ENCODE measurements around the gene TMEM134. TPM values are rescaled to one million over a fixed set of nuclear protein-coding genes. Genes with fewer than 3 reads are reported as not detected.

The TMEM134 gene
- total and polyA plus RNA-seq, 2 donors (not counting 3 experiments of a cell fraction or from before 2014, with no cell fraction given): 33.4 to 207 TPM

DNA sequence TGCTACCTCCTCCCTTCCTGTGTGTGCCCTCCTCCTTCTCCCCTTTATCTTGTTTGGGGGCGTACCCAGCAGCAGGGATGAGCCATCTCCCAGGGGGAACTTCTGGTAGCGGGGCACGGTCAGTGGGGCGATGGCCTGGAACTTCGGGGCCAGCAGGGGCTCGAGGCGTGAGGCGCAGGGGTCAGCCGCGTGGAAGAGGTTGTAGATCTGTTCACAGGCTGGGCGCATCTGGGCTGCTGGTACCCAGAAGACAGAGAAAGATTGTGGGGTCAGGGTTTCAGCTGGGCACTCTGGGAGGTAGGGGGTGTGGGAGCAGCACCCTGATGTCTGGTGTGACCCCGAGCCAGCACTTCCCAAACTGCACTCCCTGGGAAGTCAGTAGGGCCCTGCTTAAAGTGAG, 27.1 kb upstream of the TMEM134 start:
- Histone ChIP-seq H3K9me3 (replicated peaks; ENCODE audit: control insufficient read depth, insufficient read depth, low read length) (no peaks in the 10 kb centered on the region), H3K9me1 (replicated peaks; ENCODE audit: control insufficient read depth, extremely low read depth, insufficient read depth, low read length) (no peaks in the 10 kb centered on the region), H3K4me2 (ENCODE audit: insufficient read depth, low read length) (no peak overlapping the region), H3K27ac (ENCODE audit: insufficient read depth, low read depth, low read length) (no peak overlapping the region), H2AFZ (ENCODE audit: low read depth, low read length) (no peak overlapping the region), H3K4me3 (replicated peaks in 1 of 3; ENCODE audit: insufficient read depth in 1 of 3, low read depth in 1 of 3, low read length in 3 of 3) (no peak overlapping the region), H3K9ac (replicated peaks; ENCODE audit: extremely low read depth, insufficient read depth, low read length) (no peak overlapping the region), H3K4me1 (ENCODE audit: control insufficient read depth, extremely low read depth, insufficient read depth, low read length) (no peaks in the 10 kb centered on the region), H3K27me3 (ENCODE audit: control insufficient read depth in 2 of 2, insufficient read depth in 2 of 2, low read length in 2 of 2) (no peaks in the 10 kb centered on the region), H3K79me2 (ENCODE audit: control insufficient read depth, insufficient read depth, low read length) (no peaks in the 10 kb centered on the region), H3K36me3 (ENCODE audit: control insufficient read depth in 2 of 2, extremely low read depth in 1 of 2, insufficient read depth in 2 of 2, low read length in 2 of 2) (peaks cover 0 to 2% of the 10 kb centered on the region in 2 experiments), H4K20me1 (replicated peaks; ENCODE audit: control insufficient read depth, extremely low read depth, insufficient read depth, low read length) (no peaks in the 10 kb centered on the region)
- CTCF ChIA-PET: no interaction called here
- intact Hi-C loops (cut with micrococcal nuclease): no loop called here
- dilution Hi-C loops (cut with MboI; ENCODE audit: extremely low pct_ligation_motif_present, low sequenced_read_pairs): no loop called here
- no peak for DNase-seq (ENCODE audit: low read depth, low spot score)
- POLR2A ChIA-PET: no interaction called here
- no TSS peak for BruUV-seq (replicated peaks)
- TF ChIP-seq MYC (IDR thresholded peaks at IDR 0.05; ENCODE audit: low read depth, low read length) (no peak), JUN (IDR thresholded peaks at IDR 0.05; ENCODE audit: borderline replicate concordance, insufficient read depth, insufficient read length, low read depth) (no peak), POLR2AphosphoS5 (IDR thresholded peaks at IDR 0.05; ENCODE audit: insufficient read depth, low read depth, low read length) (no peak), EZH2 (IDR thresholded peaks at IDR 0.05; ENCODE audit: borderline replicate concordance, low read depth, low read length, severe bottlenecking) (no peak)
- TF ChIP-seq, protein P1, sequence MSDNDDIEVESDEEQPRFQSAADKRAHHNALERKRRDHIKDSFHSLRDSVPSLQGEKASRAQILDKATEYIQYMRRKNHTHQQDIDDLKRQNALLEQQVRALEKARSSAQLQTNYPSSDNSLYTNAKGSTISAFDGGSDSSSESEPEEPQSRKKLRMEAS (IDR thresholded peaks at IDR 0.05; ENCODE audit: insufficient read depth, insufficient read length): no peak
- FAIRE-seq: no peak

DNA sequence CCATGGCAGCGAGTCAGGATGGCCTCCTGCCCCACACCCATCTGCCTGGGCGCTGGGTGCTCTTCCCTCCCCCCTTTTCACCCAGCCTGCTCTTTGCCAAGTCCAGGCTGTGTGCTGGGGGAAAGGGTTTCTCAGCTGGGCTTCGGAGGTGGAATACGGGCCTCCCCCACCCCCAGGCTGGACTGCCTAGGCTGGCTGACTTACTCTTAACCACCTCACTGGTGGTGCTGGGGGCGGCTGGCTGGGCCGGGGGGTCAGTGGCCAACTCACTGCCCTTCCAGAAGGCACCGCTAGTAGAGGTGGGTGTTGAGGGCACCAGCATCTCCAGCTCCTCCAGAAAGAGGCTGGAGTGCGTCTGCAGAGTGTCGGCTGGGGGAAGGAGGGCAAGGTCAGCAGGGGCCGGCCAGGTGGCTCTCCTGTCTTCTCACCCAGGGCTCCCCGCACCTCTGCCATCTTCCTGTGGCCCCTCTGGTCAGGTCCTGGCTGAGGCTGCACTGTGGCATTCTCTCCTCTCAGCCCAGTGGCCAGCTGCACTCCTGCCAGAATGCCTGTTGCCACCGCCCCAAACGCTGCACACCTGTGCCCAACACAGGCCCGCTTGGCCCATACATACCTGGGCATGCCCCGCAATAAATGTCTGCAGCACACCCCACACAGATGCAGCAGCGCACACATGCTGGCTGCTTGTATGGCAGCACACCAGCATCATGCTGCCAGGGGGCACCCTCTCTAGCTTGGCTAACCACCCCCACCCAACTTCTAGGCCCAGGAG, 26.4 kb upstream of the TMEM134 start:
- Histone ChIP-seq H4K20me1 (replicated peaks; ENCODE audit: control insufficient read depth, extremely low read depth, insufficient read depth, low read length) (no peaks in the 10 kb centered on the region), H3K9me1 (replicated peaks; ENCODE audit: control insufficient read depth, extremely low read depth, insufficient read depth, low read length) (no peaks in the 10 kb centered on the region), H3K27me3 (ENCODE audit: control insufficient read depth in 2 of 2, insufficient read depth in 2 of 2, low read length in 2 of 2) (no peaks in the 10 kb centered on the region), H2AFZ (ENCODE audit: low read depth, low read length) (no peak overlapping the region), H3K79me2 (ENCODE audit: control insufficient read depth, insufficient read depth, low read length) (no peaks in the 10 kb centered on the region), H3K9me3 (replicated peaks; ENCODE audit: control insufficient read depth, insufficient read depth, low read length) (no peaks in the 10 kb centered on the region), H3K9ac (replicated peaks; ENCODE audit: extremely low read depth, insufficient read depth, low read length) (no peak overlapping the region), H3K27ac (ENCODE audit: insufficient read depth, low read depth, low read length) (no peak overlapping the region), H3K4me1 (ENCODE audit: control insufficient read depth, extremely low read depth, insufficient read depth, low read length) (no peaks in the 10 kb centered on the region), H3K36me3 (ENCODE audit: control insufficient read depth in 2 of 2, extremely low read depth in 1 of 2, insufficient read depth in 2 of 2, low read length in 2 of 2) (peaks cover 0 to 3% of the 10 kb centered on the region in 2 experiments), H3K4me3 (replicated peaks in 1 of 3; ENCODE audit: insufficient read depth in 1 of 3, low read depth in 1 of 3, low read length in 3 of 3) (no peak overlapping the region), H3K4me2 (ENCODE audit: insufficient read depth, low read length) (no peak overlapping the region)
- DNase-seq (ENCODE audit: low read depth, low spot score) (no peak), FAIRE-seq (no peak)
- ChIA-PET POLR2A (no interaction called here), CTCF (no interaction called here)
- BruUV-seq (replicated peaks): no TSS peak
- TF ChIP-seq, protein P2, sequence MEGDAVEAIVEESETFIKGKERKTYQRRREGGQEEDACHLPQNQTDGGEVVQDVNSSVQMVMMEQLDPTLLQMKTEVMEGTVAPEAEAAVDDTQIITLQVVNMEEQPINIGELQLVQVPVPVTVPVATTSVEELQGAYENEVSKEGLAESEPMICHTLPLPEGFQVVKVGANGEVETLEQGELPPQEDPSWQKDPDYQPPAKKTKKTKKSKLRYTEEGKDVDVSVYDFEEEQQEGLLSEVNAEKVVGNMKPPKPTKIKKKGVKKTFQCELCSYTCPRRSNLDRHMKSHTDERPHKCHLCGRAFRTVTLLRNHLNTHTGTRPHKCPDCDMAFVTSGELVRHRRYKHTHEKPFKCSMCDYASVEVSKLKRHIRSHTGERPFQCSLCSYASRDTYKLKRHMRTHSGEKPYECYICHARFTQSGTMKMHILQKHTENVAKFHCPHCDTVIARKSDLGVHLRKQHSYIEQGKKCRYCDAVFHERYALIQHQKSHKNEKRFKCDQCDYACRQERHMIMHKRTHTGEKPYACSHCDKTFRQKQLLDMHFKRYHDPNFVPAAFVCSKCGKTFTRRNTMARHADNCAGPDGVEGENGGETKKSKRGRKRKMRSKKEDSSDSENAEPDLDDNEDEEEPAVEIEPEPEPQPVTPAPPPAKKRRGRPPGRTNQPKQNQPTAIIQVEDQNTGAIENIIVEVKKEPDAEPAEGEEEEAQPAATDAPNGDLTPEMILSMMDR (IDR thresholded peaks at IDR 0.05; ENCODE audit: extremely low read depth in 1 of 2, insufficient read depth in 1 of 2, low read depth in 1 of 2, low read length in 2 of 2): no peak
- TF ChIP-seq POLR2A (IDR thresholded peaks at IDR 0.05; ENCODE audit: low read depth, low read length) (no peak), EZH2 (IDR thresholded peaks at IDR 0.05; ENCODE audit: borderline replicate concordance, low read depth, low read length, severe bottlenecking) (no peak), POLR2AphosphoS5 (IDR thresholded peaks at IDR 0.05; ENCODE audit: insufficient read depth, low read depth, low read length) (no peak), GATA2 (IDR thresholded peaks at IDR 0.05; ENCODE audit: insufficient read depth, insufficient read length, low read depth, low read length) (no peak), JUN (IDR thresholded peaks at IDR 0.05; ENCODE audit: borderline replicate concordance, insufficient read depth, insufficient read length, low read depth) (no peak), MYC (IDR thresholded peaks at IDR 0.05; ENCODE audit: low read depth, low read length) (no peak), FOS (IDR thresholded peaks at IDR 0.05; ENCODE audit: borderline replicate concordance, insufficient read depth, low read length) (no peak)
- TF ChIP-seq, protein P1 (IDR thresholded peaks at IDR 0.05; ENCODE audit: insufficient read depth, insufficient read length): no peak
- dilution Hi-C loops (cut with MboI; ENCODE audit: extremely low pct_ligation_motif_present, low sequenced_read_pairs): no loop called here
- intact Hi-C loops (cut with micrococcal nuclease): no loop called here
